Activated gamma-delta T cell treated with anti-CD3 and anti-CD28 coated beads, Interleukin-2, amount 50 U/mL, for 16 hours (primary cell): ENCODE measurements around the gene MRGPRE.

Experiments
- DNase-seq: peaks from one replicate; pipeline ENCODE4 v3.0.0-alpha.2; 2020; ENCODE audit warnings: low read depth

Gene MRGPRE

DNA sequence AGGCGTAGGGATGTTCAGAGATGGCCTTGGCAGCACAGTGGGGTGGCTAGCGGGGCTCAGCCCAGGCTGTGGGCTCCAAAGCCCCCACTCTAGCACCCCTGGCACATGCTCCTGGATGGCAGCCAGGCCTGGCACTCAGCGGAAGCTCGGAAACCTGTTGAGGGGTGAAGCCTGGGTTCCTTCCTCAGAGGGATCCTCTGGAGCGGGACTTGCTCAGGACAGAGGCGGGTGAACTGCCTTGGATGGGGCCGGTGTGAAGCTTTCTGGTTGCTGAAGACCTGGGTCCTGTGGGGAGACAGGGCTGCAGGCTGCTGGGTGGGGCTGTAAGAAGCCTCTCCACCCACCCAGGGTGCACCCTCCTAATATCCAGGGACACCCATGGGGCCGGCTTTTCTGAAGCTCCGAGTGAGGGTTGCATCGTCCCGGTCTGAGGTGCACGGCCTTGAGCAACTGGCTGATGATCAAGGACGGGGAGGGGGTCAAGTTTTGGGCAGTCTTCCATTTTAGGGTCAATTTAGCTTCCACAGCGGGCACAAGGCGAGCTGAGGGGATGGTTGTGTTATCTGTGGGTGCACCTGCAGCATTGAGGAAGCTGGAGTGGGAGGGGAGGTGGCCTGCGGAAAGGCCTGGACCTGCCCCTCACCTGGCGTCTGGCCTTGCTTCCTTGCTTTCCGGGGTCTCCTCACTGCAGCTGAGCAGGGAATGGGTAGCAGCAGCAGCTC lies 5.2 kb downstream of the MRGPRE start:
- no peak for DNase-seq

DNA sequence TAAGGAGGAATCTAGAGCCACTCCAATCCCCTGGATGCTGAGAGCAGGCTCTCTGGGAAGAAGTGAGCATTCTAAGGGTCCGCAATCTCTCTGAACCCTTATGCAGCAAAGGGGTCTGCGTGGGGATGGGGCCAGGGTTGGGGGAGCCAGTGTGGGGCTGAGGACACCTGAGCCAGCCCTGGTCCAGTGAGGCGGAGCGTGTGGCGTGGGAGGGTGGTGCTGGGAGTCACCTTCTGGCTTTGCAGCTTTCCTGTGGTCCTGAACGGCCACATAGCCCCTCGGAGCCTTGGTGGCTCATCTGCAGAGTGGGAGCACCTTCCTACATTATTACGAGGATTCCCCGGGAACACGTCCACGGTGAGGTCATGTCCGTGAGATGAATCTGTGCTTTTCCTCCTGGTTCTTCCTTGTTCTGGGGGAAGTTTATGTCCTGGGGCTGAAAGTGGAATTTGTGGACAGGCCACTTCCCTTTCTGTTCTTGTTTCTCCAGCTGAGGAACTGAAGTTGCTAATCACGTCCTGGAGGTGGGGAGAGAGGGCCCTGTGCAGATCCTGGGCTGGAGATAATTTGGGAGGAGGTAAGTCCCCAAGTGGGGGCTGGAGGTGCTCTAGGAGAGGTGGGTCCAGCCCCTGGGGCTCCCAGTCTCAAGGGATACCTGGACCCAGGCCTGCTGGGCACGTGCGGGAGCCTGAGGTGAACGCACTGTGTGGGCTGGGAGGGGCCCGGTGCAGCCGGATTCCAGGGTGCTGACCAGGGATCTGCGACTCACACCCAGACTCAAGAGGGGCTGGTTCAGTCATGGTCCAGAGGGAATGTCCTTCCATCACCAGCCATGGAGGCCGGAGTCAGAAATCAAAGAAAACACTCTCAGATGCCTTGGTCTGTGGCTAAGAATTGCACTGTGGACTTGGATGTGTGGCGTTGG lies 6.1 kb downstream of the MRGPRE start:
- no peak for DNase-seq

DNA sequence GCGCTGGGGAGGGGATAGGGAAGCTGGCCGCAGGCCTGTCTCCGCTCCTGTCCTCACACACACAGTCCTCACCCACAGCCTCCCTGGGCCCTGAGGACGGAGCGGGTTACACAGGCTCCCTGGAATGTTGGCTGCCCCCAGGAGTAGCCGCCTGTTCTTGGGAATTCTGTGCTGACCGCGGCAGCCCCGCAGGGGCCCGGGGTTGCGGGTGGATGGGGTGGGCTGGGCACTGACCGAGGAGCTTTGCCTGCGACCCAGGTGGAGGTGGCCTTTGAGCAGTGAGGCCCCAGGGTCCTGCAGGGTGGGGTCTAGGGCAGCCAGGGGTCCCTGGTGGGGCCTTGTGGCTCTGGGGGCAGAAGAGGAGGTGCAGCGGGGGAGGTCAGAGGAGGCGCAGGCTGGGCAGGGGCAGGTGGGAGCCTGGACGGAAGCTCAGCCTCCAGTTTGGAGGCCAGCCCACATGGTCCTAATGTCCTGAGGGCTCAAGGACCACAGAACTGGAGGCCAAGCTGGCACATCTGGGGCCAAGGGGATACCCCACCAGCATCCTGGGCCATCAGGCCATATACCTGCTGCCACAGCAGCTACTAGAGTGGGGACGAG lies 7.0 kb downstream of the MRGPRE start:
- DNase-seq, result no peak

DNA sequence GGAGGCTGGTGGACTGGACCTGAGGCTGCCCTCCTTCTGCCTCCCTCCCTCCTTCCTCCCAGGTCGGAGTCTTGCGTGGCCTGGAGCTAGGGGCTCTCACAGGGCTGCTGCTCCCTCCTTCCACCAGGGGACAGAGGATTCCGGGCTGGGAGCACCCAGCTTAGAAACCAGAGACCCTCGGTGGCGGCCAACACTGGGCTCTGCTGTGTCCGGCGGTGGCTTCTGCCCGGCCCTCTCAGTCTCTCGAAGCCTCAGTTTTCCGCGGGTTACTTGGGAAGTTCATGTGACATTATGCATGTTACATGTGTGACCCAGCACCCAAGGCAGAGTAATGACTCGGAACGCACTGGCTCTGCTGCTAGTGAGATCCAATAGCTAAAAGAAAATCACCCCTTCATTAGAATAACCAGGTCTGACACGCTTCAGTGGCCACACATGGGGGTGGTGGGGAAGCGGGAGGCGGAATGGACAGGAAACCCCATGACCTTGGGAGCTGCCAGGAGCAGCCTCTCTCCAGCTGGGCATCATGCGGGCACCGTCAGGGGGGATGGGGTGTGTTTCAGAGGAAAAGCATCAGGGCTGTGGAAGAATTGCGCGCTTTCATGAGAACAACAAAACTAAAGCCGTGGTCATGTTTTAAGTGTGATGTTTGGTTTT lies 7.7 kb downstream of the MRGPRE start:
- DNase-seq, result no peak

DNA sequence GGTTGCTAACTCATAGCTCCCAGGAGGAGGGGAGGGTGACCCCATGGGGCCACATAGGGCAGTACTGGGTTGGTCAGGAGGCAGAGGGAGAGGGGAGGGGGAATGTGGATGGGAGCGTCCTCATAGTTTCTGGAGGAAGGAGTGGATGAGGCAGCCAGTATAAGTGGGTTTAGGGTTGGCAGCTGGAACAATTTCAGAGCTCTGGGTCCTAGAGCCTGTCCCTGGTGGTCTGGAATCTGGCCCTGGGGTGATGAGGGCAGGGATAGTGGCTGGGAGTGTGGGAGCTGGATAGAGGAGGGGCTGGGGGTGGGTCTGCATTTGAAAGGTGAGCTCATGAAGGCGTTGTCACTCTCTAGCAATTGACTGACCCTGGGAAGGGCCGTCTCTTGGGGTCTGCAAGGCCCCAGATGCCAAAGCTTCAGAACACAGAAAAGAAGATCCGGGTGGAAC lies 8.3 kb downstream of the MRGPRE start:
- no peak for DNase-seq

DNA sequence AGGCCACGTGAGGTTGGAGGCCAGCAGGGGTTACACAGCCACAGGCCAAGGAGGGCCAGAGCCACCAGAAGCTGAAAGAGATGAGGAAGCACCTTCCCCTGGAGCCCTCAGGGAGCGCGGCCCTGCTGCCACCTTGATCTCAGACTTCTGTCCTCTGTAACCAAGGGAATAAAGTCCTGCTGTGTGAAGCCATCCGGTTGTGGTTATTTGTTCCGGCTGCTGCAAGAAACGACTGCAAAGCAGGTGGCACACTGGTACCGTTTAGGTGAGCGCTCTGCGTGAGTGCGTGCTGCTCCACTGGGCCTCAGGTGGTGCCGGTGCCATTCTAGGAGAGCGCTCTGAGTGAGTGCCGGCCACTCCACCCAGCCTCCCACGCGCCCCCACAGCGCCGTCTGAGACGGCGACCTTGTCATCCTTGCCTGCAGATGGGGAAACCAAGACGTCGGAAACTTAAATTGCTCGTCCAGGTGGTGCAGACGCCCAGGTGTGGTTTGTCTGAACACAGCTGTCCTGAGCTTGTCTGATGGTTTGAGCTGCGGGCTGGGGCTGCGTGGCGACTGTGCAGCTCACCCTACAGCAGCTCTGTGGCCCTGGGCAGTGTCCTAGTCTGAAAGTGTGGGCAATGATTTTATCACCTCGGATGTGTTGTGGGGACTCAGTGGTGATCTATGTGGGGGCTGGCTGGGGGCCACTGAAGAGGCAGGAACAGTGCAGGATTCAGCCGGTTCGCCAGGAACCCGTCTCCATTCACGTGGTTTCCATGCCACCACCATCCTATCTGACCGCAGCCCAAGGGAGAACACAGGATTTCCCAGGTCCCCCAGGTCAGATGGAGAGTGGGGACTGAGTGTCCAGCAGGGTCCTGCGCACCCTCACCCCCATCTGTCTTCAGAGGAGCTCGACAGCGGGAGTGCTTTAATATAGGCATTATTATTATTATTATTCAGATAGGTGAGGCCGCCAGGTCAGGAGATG lies 9.0 kb downstream of the MRGPRE start:
- no peak for DNase-seq

DNA sequence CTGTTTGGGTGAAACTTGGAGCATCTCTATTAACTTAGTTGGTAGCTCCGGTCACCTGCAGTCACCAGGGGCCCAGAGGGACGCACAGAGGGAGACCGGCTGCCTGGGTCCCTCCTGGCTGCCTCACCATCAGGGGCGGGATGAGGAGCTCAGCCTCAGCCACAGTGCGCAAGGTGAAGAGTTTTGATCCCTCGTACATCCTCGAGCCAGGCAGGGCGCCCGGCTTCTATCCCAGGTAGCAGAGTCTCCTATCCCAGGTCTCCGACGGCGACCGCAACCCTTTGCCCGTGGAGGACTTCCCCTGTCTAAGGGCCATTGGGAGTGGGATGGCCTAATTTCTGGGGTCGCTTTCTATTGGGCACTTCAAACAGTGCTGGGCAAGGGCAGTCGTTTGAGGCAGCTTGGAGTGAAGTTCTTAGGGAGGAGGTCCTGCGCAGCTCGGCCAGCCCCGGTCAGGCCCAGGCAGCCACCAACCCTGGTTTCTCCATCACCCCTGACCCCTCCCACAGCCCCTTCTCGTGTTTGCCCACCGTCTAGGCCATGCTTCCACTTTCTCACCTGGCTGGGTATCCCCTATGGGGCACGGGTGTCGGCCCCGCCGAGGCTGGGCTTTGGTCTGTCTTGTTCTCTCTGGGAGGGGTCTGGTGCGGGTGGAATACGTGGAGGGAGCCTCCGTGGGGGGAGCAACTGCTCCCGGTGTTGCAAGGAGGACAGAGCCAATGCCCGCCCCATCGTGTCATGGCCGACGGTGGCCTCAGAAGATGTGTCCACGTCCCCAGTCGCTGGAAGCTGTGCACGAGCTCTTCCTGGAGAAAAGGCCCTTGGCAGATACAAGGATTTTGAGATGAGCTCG lies 10.0 kb downstream of the MRGPRE start:
- DNase-seq, result no peak

DNA sequence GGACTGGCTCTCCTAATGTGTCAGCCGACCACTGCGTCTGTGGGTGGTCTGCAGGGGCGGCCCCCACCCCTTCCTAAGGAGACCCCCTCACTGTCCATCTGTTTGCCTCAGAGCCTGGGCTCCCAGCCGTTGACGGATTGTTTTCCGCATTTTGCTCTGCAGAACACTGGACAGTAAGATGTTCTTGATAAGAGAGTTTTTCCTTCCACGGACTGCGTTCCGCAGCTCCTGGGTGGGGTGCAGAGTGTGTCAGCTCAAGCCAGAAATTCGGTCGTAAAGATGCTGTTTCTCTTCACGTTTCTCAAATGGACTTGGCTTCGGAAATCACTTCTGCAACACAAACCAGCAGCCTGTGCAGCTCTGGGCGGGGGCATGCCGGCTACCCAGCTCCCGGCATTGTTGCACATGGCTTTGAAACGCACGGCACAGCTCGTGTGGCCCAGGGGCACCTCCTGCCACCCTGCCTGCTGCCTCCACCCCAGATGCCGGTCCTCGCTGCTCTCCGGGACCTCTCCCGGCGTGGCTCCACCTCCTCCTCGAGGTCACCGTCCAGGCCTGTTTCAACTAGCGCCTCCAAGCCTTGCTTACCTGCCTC lies 10.7 kb downstream of the MRGPRE start:
- no peak for DNase-seq

DNA sequence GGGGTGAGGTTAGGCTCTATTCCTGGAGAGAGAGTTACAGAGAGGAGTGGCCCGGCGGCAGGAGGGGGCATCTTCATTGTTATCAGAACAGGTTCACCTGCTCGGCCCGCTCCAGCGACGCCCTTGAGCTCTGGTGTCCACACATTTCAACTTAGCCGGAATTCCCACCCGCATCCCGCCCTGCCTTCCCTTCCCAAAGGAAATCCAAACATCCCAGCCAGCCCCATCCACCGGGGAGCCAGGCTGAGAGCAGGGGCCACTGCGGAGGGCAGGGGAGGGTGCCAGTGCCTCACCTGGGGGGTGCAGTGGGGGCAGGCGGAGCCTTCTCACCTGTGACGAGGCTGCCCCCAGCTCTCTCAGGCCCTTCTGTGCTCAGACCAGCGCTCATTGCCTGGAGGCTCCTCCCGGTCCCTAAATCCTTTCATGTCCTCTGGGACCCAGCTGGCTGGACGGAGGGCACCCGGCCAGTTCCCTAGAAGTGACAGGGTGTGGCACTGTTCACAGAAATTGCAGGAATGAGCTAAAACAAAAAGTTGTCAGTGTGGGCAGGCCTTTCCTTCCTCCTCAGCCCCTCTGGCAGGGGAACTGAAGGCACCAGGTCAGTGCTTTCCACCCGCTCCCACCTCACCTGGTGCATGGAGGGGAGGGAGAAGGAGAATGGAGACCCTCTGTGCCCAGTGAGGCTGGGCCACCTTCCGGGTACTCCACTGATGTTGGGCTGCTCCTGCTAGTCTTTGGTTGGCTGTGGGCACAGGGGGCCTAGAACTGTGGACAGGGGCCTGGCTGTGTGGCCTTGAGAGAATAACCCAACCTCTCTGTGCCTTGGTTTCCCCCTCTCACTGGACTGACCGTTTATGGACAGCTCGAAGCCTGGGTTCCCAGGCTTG lies 11.5 kb downstream of the MRGPRE start:
- no peak for DNase-seq

DNA sequence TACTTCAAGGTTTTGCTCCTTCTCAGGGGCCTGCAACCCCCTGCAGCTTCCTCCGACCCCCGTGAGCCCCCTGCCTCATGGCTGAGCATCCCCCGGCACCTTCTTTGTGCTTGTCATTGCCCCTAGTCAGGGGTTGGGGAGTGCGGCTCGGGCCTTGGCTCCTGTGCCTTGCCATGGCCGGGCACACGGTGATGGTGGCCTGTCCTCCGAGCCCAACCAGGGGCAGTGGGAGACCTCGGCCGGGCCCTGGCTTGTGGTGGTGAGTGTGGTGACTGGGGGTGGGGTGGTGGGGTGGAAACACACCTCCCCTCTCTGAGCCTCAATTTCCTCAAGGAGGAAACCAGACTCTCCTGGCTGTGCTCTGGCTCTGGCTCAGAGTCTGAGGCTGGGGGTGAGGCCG lies 12.1 kb downstream of the MRGPRE start:
- DNase-seq, result no peak

DNA sequence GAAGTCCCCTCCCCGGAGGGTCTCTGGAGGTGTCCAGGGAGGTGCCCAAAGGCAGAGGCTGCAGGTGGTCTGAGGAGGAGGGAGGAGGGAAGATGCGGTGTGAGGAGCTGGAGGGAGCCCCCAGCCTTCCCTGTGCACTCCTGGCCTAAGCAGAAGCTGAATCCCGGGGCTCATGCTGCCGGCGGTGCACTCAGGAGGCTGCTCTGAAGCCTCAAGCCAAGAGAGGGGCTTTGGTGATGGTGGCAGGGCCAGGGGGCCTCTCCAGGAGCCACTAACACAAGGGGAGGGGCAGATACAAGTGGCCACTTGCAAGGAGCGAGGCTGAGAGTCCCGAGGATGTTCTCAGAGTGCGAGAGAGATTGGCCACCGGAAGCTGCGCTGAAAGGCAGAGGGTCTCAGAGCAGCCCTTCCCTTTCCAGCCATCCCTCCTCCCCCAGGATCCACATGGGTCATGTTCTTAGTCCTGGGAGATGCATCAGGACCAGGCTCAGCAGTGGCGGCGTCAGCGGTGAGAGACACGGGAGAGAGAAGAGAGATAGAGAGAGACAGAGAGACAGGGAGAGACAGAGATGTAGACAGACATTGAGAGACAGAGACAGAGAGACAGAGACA lies 12.8 kb downstream of the MRGPRE start:
- no peak for DNase-seq

DNA sequence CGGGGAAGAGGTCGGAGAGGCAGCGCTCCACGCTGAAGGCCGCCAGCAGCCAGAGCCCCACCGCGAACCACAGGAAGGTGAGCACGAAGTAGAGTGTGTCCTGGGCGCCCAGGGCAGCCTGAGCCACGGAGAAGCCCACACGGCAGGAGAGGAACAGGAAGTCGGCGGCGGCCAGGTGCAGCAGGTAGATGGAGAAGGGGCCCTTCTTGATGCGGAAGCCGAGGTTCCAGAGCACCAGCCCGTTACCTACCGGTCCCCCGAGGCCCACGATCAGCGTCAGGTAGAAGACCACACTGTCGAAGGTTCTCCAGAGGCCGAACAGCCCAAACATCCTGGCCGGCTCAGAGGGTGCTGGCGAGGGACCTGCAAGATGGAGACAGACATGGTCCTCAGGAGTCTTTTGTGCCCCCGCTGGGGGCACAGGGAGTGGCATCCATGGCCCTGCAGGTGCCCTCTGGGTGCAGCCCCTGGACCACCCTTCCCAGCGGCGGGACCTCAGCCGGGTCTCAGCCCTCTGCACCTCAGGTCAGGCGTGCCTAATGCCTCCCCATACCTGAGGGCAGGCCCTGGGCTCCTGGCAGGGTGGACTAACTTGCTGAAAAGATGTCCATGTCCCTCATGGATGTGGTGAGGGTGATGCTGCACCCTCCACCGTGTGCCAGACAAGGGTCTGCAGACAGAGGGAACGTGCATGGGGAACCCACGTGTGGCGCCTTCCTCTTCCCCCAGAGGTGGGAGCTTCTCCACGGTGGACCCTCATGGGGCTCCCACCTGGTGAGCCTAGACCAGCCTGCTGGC lies 13.5 kb downstream of the MRGPRE start, which contains the start of gene MRGPRG:
TSS of gene MRGPRG (minus strand) at position 331 of the 798 bp plus-strand sequence. CDS start at position 331, 0 bp downstream.
- no peak for DNase-seq

DNA sequence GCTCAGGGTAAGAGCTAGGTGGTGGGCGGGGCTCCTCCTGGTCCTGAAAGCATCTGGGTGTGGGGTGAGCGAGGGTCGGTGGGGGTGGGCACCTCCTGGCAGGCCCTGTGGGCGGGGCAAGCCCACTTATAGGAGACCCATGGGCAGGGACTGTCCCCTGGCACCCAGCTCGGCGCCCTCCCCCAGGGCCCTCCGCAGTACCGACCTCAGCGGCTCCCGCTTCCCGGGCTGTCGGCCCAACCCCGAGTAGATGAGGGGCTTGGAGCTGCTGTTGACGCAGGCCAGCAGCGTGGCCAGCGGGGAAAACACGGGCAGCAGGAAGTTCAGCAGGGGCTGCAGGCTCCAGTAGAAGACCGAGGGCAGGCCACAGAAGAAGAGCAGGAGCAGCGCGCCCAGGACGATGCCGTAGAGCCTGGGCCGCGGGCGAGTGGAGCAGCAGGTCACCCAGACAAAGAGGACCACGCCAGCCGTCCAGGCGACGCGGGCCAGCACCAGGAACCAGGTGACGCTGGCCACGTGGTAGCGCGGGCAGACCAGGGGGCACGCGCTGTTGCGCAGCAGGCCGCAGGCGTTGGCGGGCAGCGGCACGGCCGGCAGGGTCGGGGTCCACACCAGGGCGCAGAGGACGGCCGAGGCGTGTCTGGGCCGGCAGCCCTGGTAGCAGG lies 14.3 kb downstream of the MRGPRE start:
- no peak for DNase-seq

DNA sequence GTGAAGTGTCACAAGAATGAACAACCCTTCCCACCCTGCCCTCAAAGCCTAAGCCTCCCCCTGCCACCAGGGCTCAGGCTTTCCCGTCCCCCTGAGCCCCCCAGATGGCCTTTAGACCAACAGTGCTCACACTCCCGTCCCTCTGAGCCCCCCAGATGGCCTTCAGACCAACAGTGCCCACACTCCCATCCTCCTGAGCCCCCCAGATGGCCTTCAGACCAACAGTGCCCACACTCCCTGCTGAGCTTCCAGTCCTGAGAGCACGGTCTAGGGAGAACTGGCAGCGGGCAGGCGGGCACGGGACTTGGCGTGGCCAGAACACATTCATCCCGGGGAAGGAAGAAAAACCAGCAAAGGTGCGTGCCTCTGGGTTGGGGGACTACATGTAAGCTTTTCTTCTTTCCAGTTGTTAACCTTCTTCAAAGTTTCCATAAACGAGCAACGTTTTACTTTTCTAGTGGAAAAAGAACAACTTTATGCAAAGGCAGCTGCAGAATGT lies 16.1 kb downstream of the MRGPRE start:
- DNase-seq, result no peak

DNA sequence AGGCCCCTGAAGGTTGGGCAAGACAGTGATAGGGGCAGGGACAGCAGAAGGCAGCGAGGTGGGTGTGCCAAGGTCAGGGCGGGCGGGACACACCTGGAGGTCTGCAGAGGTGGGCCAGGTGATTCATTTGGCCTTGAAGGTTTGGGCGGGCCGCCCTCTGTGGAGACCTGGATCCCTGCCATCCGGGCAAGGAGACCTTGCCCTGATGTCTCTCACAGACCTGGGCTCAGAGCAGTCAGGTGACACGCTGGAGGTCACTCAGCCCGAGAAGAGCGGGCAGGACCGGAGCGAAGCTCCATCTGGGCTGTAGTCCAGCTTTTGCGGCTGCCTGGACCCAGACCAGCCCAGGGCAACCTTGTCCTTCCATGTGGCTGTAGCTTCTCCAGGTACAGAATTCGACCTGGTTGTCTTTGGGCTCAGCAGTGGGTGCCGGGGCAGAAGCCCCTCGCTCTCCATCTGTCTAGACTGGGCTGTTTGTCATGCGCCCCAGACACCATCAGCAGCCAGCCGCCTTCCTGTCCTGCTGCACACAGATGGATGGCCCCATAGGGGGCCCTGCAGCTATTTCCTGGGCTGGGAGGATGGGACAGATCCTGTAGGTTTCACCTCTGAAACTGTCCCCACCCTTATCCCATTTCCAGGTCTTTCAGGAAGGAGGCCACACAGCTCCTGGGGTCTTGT lies 16.7 kb downstream of the MRGPRE start:
- no peak for DNase-seq

DNA sequence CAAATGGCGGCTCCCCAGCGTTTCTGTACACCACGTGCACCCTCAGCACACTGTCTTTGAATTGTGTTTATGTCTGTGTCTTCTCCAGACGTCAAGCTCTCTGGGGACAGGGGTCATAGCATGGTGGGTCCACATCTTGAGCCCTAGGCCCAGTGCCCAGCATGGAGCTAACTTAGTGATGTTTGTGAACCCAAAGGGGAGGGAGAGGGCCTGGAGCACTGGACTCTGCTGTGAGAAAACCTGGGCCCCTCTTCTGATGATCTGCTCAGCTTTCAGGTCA lies 17.9 kb downstream of the MRGPRE start:
- no peak for DNase-seq
